B cell (primary cell): Measurements from ENCODE around the gene INSR.

Experiments
- EZH2 ChIP-seq: IDR thresholded peaks from 2 replicates; pipeline ENCODE4 v1.6.1; 2012; ENCODE audit warnings: borderline replicate concordance, low read depth, mild to moderate bottlenecking, moderate library complexity, low read length; ENCODE audit not compliant: insufficient read depth, poor library complexity, severe bottlenecking
- TF ChIP-seq, protein P1 (sequence below): fragments of 200-600 bp; IDR thresholded peaks from one replicate; pipeline ENCODE4 v1.8.0; 2022; ENCODE audit warnings: antibody characterized with exemption, mild to moderate bottlenecking

DNA sequence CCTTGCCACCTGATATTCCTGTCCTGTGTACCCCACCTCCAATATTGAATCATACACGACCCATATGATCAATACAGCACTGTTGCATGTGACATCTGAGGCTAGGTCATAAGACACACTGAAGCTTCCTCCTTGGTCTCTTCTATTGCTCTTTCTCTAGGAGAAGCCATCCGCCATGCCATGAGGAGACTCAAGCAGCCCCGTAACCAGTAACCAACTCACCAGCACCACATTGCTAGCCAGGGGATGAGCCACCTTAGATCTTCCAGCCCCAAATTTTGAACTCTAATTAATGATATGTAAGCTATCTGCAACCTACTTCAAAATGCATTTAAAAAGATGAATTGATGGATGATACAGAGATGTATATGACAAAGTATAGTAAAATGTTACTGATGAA lies 196.1 kb downstream of the INSR start:
- no peak for TF ChIP-seq EZH2
- TF ChIP-seq, protein P1, sequence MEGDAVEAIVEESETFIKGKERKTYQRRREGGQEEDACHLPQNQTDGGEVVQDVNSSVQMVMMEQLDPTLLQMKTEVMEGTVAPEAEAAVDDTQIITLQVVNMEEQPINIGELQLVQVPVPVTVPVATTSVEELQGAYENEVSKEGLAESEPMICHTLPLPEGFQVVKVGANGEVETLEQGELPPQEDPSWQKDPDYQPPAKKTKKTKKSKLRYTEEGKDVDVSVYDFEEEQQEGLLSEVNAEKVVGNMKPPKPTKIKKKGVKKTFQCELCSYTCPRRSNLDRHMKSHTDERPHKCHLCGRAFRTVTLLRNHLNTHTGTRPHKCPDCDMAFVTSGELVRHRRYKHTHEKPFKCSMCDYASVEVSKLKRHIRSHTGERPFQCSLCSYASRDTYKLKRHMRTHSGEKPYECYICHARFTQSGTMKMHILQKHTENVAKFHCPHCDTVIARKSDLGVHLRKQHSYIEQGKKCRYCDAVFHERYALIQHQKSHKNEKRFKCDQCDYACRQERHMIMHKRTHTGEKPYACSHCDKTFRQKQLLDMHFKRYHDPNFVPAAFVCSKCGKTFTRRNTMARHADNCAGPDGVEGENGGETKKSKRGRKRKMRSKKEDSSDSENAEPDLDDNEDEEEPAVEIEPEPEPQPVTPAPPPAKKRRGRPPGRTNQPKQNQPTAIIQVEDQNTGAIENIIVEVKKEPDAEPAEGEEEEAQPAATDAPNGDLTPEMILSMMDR, result no peak
